HG03521 (cell line): ENCODE data around the gene COL2A1.

Experiments used
- ATAC-seq: cut with Tn5 transposase; IDR thresholded peaks from one replicate; pipeline ENCODE4 v1.9.1; 2021; ENCODE audit warnings: mild to moderate bottlenecking, moderate library complexity; ENCODE audit not compliant: unreplicated experiment

The COL2A1 gene

DNA sequence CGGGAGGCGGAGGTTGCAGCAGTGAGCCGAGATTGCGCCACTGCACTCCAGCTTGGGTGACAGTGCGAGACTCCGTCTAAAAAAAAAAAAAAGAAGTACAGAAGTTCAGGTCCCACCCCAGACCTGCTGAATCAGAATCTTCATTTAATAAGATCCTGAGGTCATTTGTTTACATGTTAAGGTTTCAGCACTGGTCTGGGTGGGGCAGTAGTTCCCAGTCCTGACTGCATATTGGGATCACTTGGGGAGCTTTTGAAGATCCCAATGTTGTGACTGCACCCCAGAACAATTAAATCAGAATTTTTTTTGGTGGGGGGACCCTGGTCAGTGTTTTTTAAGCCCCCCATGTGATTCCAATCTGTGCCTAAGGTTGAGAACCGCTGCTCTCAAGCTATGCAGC is 11.7 kb upstream of the COL2A1 start:
- ATAC-seq, result no peak

DNA sequence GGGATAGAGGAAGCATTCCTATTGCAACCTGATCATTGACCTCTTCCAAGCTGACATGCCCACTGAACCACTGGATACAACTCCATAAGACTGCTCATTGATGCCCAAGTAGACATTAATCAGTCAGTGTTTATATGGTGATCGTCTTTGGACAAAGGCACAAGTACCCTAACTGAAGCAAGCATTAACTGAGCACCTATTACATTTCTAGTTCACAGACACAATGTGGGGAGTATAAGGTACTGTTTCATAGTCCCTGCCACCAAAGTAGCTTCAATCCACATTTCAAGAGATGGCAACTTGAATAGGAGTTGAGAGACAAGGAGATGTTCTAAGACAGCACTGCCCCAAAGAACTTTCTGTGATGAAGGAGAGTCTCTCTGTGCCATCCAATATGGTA is 10.9 kb upstream of the COL2A1 start:
- ATAC-seq, result no peak

DNA sequence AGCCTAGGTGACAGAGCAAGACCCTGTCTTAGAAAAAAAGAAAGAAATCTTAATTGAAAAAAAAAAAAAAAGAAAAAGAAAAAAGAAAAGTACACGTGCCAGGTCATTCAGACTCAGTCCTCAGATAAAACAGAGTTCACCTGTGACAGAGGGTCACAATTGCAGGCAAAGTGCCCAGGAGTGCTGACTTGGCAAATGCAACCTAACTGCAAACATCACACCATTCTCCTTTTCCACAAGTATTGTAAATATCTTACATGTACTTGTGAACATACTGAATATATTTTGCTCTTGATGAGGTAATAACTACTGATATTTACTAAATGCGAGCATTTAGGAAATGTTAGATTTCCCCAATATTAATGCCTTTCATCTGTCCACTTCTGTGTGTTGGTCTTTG is 9.0 kb upstream of the COL2A1 start:
- ATAC-seq, result no peak

DNA sequence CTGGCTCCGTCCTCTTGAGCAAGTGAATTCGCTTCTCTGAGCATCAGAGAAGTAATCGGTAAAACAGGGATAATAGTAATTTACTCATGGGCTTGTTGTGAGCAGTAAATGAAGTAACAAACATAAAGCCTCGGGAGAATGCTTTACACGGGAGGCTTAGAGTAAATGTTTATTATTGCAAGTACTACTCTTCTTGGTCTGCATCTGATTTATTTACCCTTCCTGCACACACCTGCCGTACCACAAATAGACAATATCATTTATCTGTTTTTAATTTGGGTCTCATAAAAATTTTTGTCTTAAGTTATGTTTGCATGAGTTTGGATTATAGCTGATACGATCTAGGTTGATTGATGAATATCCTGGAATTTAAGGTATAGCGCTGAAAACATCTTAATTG is 7.8 kb upstream of the COL2A1 start:
- no peak for ATAC-seq

GRCh38 chr12:48010366-48010970 is 6.2 kb upstream of the COL2A1 start:
- ATAC-seq, result no peak

DNA sequence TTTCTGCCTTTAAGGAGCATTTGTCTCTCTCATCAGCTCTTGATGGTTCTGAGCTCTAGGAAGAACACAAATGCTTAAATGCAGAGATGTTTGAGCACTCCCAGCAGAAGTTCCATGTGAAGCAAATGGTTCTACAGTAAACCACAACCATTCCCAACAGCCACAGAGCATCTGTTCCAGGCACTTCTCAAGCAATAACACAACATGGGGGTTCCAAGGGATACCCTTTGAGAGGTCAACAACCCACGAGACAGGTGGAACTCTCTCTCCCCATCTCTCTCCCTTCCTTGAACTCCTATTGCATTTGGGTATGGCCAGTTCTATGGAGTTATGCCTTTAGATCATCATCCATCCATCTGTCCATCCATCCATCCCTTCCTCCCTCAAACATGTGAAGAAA is 5.2 kb upstream of the COL2A1 start:
- ATAC-seq, result no peak

GRCh38 chr12:48008950-48009349 is 4.7 kb upstream of the COL2A1 start:
- ATAC-seq, result no peak

DNA sequence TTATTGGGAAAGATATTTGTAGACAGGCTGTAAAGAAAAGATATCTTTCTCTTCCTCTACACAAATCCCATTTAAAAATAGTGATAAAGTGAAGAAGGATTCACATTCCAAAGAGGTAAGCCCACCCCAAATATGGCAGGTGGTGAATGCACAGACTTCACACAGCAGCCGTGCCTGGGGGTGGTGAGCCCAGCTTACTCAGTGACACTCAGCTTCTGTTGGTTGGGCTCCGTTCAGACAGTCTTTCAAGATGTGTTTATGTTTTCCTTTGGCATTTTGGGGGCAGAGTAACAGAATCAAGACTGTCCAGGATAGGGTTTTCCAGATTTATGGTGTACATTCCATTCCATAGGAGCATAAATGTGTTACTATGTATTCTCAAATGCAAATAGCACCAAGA is 4.1 kb upstream of the COL2A1 start:
- no peak for ATAC-seq

DNA sequence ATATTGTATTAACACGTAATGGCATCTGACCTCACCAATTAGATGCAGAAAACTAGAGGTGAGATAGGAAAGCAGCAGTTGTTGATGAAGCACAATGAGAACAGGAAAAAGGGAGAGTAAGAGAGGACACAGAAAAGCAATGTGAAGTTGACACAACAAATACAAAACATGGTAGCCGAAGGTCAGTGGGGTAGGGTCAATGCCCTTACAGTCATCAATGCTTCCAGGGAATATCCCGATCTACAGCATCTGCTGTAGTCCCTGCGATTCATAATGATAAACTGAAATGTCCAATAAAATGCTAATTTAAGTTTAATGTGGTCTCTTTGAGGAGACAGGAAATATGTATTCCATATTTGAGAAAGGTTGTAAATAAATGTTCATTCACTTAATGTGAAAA is 2.9 kb upstream of the COL2A1 start:
- ATAC-seq, result no peak

DNA sequence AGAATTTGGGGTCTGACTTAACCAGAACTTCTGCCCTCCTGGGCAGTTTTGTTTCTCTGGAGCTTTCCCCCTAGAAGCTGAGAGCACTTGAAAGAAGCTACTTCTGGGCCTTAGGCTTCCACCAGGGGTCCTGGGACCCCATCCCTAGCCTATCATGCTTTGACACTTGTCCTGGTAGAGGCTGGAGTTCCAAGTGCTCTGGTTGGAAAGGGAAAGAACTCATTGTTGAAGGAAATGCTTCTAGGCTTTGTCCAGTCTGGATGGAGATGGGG is 1.4 kb upstream of the COL2A1 start:
- no peak for ATAC-seq

DNA sequence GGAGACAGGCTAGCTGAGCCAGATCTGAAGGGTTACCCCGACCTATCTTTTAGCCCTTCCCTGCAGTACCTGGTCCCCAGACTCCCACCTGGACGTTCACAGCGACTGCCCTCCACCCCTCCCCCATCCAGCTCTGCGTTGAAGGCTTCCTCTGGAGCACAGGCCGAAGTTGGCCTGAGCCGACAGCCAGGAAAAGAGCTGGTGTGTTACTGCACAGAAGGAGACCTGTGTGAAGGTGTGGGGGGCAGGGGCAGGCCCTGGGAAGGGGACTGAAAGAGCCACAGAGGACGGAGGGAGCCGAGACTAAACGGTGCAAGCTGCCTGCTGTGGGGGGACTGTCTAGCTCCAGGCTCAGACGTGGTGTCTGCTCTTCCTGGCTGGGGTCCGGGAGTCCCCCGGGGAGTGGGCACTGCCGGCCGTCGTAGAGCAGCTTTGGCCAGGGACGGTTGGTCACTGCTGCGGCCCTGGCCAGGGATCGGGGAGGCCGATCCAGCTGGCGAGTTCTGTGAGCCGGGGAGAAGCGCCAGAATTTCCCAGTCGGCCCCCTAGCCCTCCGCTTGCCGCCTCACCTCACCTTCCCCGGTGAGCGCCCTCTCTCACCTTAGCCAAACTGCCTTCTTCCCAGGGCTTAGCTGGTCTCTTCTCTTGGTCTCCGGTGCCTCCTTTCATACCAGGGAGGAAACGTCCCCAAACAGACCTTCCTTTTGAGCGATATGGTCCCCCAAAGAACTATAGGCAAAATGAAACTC is 899 bp upstream of the COL2A1 start:
- ATAC-seq, result no peak

DNA sequence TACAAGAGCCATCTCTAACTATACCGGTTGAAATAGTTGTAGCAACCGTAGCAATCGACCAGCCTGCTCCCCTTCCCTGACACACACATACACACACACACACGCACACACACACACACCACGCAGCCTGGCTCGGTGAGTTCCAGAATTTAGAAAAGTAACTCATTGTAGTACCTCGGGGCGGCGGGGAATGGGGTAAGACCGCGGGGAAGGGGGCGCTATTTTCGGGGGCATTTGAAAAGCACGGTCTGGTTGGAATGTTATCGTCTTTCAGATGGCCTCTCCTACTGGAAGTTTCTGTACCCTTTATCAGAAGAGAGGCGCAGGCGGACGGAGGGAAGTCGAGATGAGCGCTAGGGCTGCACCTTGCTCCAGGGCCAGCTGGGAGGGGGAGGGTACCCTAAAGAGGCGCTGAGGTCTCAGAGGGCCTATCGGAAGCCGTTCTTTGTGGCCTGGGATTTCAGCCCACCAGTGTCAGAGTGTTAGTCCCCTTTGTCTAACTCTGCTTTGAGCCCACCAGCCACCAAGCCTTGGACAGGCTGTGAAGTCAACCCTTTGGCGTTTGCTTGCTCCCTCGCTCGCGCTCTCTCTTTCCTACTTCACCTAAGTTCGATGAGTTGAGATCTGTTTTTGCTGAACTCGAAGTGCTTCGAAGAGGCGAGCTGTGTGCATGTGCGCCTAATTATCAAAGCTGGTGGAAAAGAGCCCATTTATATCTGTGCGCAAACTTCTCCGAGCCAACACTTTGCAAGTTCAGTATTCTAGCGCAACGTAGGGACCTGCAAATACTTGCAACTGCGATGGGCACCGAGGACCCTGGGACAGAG is 837 bp downstream of the COL2A1 start:
- ATAC-seq, result no peak

GRCh38 chr12:48002773-48003218 is 1.5 kb downstream of the COL2A1 start:
- ATAC-seq, result no peak

DNA sequence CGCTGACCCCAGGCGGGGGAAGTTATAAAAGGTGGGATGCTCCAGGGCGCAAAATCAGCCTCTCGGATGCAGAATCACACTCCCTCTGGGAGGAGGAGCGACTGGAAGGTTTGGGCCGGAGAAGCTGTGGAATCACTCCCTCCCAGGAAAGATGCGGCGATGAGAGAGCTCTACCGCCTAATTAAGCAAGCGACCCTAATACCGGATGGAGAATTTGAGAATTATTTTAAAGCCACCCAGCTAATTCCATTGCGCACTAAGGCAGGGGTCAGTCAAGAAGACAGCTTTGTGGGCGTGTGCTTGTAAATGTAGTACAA is 1.9 kb downstream of the COL2A1 start:
- ATAC-seq, result no peak

- no peak for ATAC-seq
Observed at GRCh38 chr12:48001505-48002413, 2.5 kb downstream of the COL2A1 start.

- no peak for ATAC-seq
Observed at GRCh38 chr12:48000878-48001504, 3.3 kb downstream of the COL2A1 start.

DNA sequence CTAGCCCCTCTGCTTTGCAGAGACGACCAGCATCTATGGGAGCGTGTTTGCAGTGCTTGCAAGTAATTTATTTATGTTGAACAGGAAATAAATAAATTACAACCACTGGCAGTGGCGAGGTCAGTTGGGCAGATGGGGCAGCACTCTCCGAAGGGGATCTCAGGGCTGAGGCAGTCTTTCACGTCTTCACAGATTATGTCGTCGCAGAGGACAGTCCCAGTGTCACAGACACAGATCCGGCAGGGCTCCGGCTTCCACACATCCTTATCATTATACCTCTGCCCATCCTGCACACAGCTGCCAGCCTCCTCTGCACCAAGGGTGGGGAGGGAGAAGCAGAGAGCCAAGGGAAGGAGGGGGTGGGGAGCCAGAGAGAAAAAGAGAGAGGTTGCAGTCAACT is 4.5 kb downstream of the COL2A1 start:
- ATAC-seq, result no peak

GRCh38 chr12:47997321-47997720 is 7.0 kb downstream of the COL2A1 start:
- ATAC-seq, result no peak

- no peak for ATAC-seq
Observed at GRCh38 chr12:47995981-47996401, 8.3 kb downstream of the COL2A1 start.

DNA sequence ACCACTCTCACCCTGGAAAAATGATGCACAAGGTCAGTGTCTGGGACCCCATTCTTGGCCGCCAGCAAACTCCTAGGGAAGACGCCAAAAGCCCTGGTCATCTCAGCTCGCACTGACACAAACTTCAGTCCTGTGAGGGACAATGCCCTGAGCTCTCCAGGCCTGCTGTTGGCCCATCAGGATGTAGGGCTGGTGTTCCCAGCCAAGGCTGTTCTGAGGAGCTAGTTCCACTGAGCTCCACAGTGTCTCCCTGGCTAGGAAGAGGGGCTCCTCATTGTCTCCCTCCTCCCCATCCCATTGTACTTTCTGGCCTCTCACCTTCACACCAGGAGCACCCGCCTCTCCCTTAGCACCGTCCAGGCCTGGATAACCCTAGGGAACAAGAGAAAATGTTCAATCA is 10.8 kb downstream of the COL2A1 start:
- no peak for ATAC-seq

DNA sequence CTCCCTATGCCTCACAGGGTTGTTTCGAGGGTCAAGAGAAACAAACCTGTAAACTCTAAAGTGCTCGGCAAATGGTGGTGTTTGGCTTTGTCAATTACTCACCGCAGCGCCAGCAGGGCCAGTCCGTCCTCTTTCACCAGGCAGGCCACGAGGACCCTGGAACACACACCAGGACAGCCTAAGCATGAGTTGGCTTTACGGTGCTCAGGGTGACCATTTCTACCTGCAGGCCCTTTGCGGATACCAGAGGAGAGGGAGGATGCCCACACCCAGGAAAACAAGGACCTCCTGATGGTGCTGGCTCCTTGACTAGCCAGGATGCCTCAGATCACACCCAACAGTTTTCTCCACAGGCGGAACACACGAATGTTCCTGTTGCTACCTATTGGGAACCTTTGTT is 11.5 kb downstream of the COL2A1 start:
- no peak for ATAC-seq
